GM18861 (cell line): ENCODE measurements around the gene KIF15.

Experiments used
- ATAC-seq: cut with Tn5 transposase; IDR thresholded peaks from one replicate; pipeline ENCODE4 v1.9.1; 2021; ENCODE audit not compliant: unreplicated experiment

The KIF15 gene, protein sequence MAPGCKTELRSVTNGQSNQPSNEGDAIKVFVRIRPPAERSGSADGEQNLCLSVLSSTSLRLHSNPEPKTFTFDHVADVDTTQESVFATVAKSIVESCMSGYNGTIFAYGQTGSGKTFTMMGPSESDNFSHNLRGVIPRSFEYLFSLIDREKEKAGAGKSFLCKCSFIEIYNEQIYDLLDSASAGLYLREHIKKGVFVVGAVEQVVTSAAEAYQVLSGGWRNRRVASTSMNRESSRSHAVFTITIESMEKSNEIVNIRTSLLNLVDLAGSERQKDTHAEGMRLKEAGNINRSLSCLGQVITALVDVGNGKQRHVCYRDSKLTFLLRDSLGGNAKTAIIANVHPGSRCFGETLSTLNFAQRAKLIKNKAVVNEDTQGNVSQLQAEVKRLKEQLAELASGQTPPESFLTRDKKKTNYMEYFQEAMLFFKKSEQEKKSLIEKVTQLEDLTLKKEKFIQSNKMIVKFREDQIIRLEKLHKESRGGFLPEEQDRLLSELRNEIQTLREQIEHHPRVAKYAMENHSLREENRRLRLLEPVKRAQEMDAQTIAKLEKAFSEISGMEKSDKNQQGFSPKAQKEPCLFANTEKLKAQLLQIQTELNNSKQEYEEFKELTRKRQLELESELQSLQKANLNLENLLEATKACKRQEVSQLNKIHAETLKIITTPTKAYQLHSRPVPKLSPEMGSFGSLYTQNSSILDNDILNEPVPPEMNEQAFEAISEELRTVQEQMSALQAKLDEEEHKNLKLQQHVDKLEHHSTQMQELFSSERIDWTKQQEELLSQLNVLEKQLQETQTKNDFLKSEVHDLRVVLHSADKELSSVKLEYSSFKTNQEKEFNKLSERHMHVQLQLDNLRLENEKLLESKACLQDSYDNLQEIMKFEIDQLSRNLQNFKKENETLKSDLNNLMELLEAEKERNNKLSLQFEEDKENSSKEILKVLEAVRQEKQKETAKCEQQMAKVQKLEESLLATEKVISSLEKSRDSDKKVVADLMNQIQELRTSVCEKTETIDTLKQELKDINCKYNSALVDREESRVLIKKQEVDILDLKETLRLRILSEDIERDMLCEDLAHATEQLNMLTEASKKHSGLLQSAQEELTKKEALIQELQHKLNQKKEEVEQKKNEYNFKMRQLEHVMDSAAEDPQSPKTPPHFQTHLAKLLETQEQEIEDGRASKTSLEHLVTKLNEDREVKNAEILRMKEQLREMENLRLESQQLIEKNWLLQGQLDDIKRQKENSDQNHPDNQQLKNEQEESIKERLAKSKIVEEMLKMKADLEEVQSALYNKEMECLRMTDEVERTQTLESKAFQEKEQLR (N-terminal part only)

DNA sequence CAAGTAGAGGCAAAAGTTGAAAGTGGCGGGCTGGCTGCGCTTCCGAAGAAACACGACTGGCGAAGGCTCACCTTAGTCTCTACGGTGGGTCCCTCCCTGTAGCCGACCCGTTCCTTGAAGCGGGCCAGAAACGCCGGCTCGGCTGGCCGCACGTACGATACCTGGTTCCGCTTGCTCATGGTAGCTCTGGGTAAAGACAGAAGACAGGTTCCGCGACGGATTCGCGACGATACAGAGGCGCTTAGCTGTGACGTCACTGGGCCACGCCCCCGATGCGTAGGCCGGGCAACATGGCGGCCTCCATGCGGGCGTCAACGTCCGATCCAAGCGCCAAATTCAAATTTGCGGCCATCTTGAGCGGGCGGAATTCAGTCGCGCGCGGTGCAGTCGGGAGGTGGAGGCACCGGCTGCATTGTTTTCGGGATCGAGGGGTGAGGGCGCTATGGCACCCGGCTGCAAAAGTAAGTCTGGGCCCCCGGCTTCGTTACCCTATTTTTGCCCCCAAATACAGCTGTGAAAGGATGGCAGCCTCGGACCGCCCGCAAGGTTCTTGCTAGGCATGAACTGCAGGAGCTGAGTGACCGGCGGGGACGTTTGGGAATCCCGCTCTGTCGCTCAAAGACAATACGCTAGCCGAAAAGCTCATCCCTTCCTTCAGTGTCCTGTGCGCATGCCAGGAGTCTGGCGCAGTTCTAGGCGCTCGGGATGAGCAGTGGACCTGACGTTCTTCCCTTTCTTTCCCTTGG lies at the start of gene KIF15, which contains the start of gene KIAA1143:
KIF15 (plus strand) TSS at position 371 of the 746 bp plus-strand sequence; CDS start at position 443, 72 bp downstream.
KIAA1143 (minus strand) TSS at position 196 of the 746 bp plus-strand sequence; CDS start at position 179, 17 bp downstream.
- ATAC-seq: peak; percentile 78

DNA sequence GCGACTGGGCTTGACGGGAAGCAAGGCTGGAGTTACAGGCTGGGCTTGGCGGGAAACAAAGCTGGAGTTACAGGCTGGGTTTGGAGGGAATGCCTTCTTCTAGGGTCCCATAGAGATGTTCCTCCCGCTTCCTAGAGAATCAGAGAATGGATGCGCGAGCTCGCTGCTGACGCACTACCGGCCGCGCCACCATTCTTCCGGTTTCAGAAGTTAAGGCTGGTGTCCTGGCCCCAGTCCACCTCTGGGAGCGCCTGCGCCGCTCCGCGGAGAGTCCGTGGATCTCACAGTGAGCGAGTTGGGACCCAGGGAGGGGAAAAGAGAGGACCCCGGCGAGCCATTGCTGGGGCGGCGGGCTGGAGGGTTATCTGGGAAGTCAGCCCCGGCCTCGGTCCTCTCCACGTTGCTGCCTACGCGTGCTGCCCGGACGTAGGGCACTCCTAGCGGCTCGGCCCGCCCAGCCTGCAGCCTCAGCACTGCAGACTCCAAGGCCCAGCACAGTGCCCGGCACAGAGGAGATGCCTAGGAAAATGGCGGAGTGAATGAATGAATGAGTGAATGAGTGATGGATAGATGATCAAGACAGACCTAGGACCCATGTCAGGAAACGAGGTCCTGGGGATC lies 49.0 kb upstream of the KIF15 start, which contains the start of gene ZNF502:
ZNF502 (plus strand) TSS at position 206 of the 621 bp plus-strand sequence. CDS start 7,602 bp downstream, outside the sequence.
- ATAC-seq: no peak

DNA sequence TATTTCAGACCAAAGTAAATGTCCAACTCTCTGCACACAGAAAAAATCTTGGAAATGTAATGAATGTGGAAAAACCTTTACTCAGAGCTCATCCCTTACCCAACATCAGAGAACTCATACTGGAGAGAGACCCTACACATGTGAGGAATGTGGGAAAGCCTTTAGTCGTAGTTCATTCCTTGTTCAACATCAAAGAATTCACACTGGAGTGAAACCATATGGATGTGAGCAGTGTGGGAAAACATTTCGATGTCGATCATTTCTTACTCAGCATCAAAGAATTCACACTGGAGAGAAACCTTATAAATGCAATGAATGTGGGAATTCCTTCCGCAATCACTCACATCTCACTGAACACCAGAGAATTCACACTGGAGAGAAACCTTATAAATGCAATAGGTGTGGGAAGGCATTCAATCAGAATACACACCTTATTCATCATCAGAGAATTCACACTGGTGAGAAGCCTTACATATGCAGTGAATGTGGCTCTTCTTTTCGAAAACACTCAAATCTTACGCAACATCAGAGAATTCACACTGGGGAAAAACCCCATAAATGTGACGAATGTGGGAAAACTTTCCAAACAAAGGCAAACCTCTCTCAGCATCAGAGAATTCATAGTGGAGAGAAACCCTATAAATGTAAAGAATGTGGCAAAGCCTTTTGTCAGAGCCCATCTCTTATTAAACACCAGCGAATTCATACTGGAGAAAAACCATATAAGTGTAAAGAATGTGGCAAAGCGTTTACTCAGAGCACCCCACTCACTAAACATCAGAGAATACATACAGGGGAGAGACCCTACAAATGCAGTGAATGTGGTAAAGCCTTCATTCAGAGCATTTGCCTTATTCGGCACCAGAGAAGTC lies 40.1 kb upstream of the KIF15 start:
- ATAC-seq: no peak

DNA sequence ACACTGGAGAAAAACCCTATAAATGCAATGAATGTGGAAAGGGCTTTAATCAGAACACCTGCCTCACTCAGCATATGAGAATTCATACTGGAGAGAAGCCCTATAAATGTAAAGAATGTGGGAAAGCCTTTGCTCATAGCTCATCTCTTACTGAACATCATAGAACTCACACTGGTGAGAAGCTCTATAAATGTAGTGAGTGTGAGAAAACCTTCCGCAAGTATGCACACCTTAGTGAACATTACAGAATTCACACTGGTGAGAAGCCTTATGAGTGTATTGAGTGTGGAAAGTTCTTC lies 39.5 kb upstream of the KIF15 start:
- ATAC-seq: no peak

DNA sequence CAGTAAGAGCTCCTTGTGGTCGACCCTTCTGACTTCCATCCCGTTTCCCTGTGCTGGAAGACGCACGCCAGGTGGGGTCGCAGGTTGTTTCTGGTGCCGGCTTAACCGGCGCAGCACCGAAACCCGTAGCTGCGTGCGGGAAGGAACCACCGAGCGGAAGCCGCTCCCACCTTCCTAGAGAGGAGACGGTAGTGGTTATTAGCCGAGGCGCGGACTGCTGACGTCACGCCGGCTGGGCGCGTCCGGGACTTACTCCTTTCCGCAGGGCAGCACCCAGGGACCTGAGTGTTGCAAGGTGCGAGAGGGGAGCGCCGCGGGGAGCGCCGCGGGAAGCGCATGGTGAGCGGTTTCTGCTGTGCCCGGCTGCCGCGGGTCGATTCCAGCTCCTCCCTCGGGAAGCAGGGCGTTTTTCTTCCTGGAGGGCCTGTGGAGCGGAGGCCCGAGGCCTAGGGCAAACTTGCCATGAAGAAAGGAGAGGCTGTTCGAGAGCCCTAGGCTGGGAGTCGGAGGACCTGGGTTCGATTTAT lies 32.1 kb upstream of the KIF15 start, which contains the start of gene ZNF501:
ZNF501 (plus strand) TSS at position 252 of the 527 bp plus-strand sequence. CDS start 4,787 bp downstream, outside the sequence.
- peak; percentile 72 for ATAC-seq

DNA sequence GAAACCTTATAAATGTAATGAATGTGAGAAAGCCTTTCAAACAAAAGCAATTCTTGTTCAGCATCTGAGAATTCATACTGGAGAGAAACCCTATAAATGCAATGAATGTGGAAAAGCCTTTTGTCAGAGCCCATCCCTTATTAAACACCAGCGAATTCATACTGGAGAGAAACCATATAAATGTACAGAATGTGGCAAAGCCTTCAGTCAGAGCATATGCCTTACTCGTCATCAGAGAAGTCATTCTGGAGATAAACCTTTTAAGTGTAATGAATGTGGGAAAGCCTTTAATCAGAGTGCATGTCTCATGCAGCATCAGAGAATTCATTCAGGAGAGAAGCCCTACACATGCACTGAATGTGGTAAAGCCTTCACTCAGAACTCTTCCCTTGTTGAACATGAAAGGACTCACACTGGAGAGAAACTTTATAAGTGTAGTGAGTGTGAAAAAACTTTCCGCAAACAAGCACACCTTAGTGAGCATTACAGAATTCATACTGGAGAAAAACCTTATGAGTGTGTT lies 26.9 kb upstream of the KIF15 start:
- no peak for ATAC-seq

DNA sequence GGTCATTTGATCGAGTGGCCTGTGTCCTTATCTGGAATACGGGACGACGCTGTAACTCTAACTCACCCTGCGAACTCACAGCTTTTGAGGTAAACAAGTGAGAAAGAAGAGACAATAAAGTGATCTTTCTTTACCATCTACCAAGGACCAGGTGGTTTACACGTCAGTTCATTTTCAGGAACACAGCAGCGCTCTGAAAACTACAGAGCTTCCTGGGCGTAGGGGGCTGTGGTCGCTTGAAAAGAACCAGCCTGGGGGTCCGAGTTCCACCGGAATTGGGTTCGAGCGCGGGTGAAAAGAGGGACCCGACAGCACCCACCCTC lies 532 bp upstream of the KIF15 start:
- no peak for ATAC-seq

DNA sequence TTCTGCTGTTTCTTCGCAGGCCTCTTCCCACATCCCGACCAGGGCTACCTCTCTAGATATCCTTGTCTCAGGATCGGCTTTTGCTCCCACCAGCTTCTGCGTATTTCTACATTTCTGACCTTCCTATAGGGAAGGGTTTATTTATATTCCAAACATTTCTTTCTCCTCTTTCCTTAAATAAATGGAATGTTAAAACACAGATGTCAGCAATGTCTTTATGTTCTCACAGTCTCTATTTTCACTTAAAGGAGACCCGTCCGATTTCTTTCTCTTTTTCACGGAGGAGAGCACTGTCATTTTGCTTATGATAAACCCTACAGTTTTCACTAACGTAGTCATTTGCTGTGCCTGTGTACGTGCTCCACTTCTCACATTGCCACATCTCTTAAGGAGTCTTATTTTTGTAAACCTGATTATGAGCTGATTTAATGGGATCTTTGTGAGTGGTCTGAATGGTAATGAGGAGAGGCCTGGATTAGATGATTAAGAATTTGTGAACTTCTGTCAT lies 630 bp downstream of the KIF15 start:
- ATAC-seq: no peak

DNA sequence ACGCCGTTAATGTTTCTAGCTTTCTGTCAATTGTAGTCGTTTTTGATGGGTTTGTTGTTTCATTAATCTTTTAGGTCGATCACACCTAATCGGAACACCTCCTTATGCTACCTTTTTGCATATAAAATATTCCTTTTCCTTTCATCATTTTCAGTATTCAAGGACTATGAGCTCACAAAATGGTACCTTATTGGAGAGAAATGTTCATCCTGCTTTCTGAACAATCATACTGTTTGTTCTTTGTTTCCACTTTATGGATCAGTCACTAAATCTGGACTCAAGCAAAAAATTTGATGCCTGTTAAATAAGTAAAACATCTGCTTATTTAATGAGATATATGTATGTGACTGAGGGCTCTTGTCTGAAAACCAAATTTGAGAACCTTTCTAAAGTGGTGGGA lies 1.1 kb downstream of the KIF15 start:
- ATAC-seq: no peak

DNA sequence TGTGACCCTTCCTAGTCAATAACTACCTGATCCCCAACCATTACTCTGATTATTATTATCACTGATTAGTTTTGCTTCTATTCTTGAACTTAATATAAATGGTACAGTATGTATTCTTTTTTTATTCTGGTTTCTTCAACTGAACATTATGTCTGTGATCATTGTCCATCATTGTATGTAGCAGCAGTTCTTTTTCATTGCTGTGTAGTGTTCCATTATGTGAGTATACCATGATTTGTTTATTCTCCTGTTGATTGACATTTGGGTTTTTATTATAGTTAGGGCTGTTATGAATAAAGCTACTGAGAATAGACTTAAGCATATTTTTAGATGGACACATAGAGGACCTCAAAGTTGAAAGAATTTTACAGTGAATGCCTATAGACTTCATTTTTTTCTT lies 2.7 kb downstream of the KIF15 start:
- ATAC-seq: no peak

DNA sequence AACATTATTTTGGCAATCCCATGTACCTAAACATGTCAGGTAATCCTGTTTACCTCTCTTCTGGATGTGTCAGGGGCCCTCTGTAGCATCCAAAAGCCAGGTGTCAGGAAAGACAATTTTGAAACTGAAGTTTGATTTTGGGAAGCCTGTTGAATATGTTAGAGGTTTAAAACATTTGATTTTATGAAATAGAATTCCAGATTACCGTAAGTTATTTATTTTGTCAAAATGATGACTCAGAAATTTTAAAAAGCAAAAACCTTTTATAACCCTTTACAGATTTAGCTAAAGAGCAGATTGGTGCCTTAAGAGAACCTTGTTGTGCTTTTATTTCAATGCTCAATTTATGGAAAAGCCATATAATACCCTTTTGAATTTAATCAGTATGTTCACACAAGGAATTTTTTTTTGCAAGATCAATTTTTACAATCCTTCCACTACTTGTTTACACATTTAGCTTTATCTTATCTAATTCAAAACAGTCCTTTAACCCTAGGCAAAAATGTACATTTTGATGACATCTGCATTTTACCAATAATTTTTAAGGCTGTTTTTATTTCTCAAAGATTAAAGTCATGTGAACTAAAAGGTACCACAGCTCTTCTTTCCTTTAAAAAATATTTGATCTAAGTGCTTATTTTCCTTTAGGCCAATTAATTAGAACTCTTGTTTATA lies 10.0 kb downstream of the KIF15 start:
- ATAC-seq: no peak

DNA sequence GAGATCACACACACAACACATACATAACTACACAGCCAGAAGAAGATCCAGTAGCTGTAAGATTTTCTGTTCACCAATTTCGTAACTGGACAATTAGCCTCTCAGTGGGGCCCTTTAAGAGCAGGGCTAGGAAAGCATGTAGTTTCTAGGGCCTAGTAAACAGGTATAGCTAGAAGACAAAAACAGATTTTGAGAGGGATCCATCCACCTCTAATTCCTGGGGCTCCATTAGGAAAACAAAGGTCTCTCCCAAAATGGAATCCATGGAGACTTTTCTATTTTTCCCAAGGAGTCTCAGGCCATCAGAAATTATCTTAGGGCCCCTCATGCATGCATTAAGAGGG lies 10.5 kb downstream of the KIF15 start:
- no peak for ATAC-seq

DNA sequence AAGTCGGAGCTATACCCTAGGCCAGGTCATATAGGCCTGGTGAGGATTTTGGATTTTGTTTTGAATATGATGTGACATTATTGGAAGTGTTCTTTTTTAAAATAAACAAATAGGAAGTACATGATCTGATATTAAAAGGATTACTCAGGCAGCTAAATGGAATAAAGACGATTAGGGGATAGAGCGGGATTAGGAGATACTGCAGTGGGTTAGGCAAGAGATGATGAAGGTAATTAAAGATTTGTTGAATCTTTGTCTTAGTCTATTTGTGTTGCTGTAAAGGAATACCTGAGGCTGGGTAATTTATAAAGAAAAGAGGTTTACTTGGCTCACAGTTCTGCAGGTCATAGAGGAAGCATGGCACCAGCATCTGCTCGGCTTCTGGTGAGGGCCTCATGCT lies 21.3 kb downstream of the KIF15 start:
- no peak for ATAC-seq

DNA sequence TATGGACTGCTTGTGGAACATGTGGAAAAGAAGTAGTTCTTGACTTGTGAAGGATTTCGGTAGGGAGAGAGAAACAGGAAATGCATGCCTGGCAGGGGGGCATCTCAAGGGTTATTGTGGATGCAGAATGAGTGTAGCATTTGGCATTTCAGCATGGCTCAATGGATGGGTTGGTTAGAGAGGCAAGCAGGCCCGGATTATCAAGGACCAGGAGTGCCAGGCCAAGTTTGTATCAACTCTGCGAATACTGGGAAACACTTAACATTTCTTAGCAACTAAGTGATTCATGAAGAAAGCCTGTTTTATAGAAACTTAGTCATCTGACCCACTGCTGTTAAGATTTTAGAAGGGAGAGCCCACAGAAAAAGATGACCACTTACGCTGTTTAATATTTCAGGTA lies 33.6 kb downstream of the KIF15 start:
- ATAC-seq: no peak

DNA sequence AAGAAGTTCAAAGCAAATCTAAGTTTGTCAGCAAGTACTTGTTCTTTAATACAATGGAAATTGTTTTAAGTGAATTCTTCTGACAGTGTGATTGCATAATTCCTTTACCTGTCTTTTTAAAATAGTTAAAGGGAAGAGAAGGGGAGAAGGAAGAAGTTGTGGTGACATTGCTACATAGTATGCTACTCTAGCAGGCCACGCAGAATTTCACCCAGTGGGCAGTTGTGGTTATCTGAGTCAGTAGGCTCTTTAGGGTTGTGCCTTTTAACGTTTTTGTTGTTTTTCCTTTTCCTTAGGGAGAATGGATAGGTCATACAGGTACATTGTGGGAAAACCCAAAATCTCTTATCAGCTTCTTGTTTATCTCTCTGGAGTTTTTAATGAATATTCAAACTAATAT lies 40.4 kb downstream of the KIF15 start:
- ATAC-seq: no peak

DNA sequence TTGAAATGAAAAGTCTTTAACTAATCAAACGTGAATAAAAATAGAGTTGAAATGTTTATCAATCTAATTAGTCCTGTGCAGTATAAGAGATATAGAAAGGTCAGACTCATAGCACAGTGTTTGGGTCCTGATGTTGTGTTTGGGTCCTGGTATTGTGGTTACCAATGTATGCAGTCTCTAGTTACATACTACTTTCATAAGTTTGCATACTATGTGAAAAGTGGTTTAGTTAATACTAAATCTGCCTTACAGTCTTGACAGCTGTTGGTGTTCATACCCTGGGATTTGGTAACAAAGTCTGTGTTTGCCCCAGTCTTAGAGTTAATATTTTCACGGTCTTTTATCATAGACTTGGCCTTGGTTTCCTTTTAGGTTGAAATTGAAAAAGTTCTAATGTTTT lies 41.7 kb downstream of the KIF15 start:
- ATAC-seq: peak; percentile 93

DNA sequence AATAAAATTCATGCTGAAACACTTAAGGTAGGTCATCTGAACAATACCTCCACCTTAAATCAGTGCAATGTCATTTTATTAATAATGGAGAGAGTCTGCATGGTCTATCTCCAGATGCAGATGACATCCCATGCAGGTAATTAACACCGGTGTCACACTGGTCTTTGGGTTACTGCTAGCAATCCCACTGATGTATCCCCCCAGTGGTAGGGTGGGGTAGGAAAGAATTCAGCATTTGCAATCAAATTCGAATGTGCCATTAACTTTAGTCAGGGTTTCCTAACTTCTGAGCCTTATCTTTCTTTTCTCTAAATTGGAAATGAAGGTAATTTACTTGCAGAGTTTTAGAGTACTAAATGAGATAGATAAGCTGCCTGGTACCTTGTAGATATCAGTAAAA lies 44.4 kb downstream of the KIF15 start:
- no peak for ATAC-seq

DNA sequence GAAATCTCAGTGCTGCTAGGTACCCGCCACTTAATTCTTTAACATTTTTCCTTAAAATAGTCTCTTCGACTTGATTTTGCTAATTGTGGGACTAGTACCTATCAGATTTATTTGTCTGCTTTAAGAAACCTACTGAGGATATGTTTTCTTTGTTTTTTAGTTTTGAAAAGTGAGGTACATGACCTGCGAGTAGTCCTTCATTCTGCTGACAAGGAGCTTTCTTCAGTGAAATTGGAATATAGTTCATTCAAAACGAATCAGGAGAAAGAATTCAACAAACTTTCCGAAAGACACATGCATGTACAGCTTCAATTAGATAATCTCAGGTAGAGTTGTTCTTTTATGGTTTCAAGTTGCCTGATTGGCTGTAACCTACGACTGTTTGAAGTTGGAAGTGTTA lies 53.2 kb downstream of the KIF15 start:
- no peak for ATAC-seq
